ENCODE measurements around the gene LCLAT1. TPM values are rescaled to one million over a fixed set of nuclear protein-coding genes. Genes with fewer than 3 reads are reported as not detected.

The LCLAT1 gene
- polyA plus RNA-seq, 1 experiment = 25.2 TPM

- no peak for DNase-seq (ENCODE audit: low read depth, low spot score)
- no peak for TF ChIP-seq CTCF (IDR thresholded peaks at IDR 0.05; ENCODE audit: low read depth, low read length)
- POLR2A ChIA-PET = no interaction called here
These were observed 216.3 kb downstream of the LCLAT1 start for GRCh38 chr2:30663321-30663720.

DNA sequence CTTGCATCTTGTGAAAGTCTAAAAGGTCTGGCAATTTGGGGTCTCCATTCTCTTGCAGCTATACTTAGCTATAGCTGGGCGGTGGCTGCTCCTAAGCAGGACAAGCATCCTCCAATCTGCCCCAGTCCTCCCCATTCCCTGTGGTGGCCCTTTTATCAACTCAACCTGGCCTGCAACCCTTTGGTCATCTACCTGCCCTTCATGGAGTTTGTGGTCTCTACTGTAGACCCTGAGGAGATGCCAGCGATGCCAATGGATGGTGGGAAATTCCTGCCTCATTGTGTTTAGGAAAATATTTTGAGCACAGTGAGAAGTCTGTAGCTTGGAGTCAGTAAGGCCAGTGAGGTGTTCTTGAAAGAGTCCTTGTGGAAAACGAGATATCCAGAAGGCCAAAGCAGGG, 216.8 kb downstream of the LCLAT1 start:
- Histone ChIP-seq H3K4me3 (ENCODE audit: low read depth, low read length) (no peak overlapping the region), H3K9me3 (ENCODE audit: control insufficient read depth, insufficient read depth, low read length) (no peaks in the 10 kb centered on the region), H3K27me3 (ENCODE audit: control insufficient read depth, insufficient read depth, low read length) (no peaks in the 10 kb centered on the region), H3K27ac (ENCODE audit: low read depth, low read length) (peak overlapping the region; percentile 97)
- TF ChIP-seq CTCF (IDR thresholded peaks at IDR 0.05; ENCODE audit: low read depth, low read length) = no peak
- POLR2A ChIA-PET = interaction anchor here (3.0 kb wide), 1 partner anchor 363 kb away, joined by 17 read pairs; no protein-coding TSS in a partner anchor
- DNase-seq (ENCODE audit: low read depth, low spot score) = no peak
- CTCF ChIA-PET = interaction anchor here (1.2 to 1.4 kb wide), 2 partner anchors 43 to 48 kb away, joined by 4 read pairs; no protein-coding TSS in a partner anchor

More at GRCh38 chr2:30663321-30663720, 216.3 kb downstream of the LCLAT1 start:
- Histone ChIP-seq H3K9me3 (ENCODE audit: control insufficient read depth, insufficient read depth, low read length) (no peaks in the 10 kb centered on the region), H3K27ac (ENCODE audit: low read depth, low read length) (no peak overlapping the region), H3K27me3 (ENCODE audit: control insufficient read depth, insufficient read depth, low read length) (no peaks in the 10 kb centered on the region), H3K4me3 (ENCODE audit: low read depth, low read length) (no peak overlapping the region)
- CTCF ChIA-PET = interaction anchor here (0.7 to 1.4 kb wide), 2 partner anchors 48 kb away, joined by 3 to 4 read pairs; no protein-coding TSS in a partner anchor

DNA sequence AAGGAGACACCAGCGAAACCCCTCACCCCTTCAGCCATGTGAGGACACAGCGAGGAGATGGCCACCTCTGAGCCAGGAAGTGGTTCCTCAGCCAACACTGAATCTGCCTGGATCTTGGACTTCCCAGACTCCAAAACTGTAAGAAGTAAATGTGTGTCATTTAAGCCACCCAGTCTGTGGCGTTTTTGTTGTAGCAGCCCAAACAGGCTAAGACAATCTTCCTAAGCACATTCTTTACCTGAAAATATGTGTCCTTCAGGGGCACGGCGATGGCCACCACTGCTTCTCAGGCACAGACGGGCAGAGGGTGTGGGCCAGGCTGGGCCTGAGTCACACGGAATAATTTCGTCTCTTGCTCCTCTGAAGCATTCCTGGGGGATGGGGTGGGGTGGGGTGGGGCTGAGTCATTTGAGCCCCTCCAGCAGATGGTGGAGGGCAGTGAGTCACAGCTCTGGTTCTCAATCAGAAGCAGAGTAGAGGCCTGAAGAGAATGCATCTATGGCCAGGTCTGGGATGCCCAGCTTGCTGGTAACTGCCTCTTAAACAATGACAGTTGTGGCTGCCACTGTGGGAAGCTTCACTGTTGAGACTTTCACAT, 217.8 kb downstream of the LCLAT1 start:
- no peak for TF ChIP-seq CTCF (IDR thresholded peaks at IDR 0.05; ENCODE audit: low read depth, low read length)
- POLR2A ChIA-PET = interaction anchor here (0.5 to 3.0 kb wide), 4 partner anchors 10 to 654 kb away, joined by 3 to 17 read pairs (median 6); no protein-coding TSS in a partner anchor
- Histone ChIP-seq H3K4me3 (ENCODE audit: low read depth, low read length) (no peak overlapping the region), H3K27me3 (ENCODE audit: control insufficient read depth, insufficient read depth, low read length) (no peaks in the 10 kb centered on the region), H3K9me3 (ENCODE audit: control insufficient read depth, insufficient read depth, low read length) (peaks cover 5% of the 10 kb centered on the region), H3K27ac (ENCODE audit: low read depth, low read length) (peak overlapping the region; percentile 97)
- DNase-seq (ENCODE audit: low read depth, low spot score) = peak; percentile 87
- CTCF ChIA-PET = interaction anchor here (1.1 to 2.1 kb wide), 4 partner anchors 12 to 47 kb away, joined by 3 to 14 read pairs (median 4); no protein-coding TSS in a partner anchor

DNA sequence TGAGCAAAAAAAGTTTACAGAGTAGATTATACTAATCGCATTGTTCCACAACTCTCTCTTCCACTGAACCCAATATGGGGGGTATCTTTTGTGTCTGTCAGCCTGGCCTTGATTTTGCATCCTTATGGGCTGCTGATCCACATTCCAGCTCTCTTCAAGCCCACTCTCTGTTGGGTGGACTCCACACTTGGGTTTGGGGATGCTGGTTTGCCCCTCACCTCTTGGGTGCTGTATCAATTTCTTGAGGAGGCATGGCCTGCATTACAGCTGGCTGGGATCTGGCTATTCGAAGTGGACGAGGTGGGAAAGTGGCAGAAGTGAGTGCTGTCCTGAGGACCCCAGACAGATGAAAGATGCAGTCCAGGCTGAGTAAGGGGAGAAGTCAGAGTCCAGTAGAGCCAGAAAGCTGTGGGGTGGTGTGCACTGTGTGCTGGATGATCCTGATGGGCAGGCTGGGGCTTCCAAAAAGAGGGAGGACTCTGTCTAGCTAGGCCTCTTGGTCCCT, 218.8 kb downstream of the LCLAT1 start:
- ChIA-PET CTCF (interaction anchor here (1.1 to 2.1 kb wide), 3 partner anchors 13 to 501 kb away, joined by 3 to 14 read pairs (median 10); no protein-coding TSS in a partner anchor), POLR2A (interaction anchor here (0.6 to 3.0 kb wide), 8 partner anchors 10 to 435 kb away, joined by 3 to 17 read pairs (median 4); no protein-coding TSS in a partner anchor)
- Histone ChIP-seq H3K27ac (ENCODE audit: low read depth, low read length) (peak overlapping the region; percentile 100), H3K9me3 (ENCODE audit: control insufficient read depth, insufficient read depth, low read length) (peaks cover 10% of the 10 kb centered on the region), H3K27me3 (ENCODE audit: control insufficient read depth, insufficient read depth, low read length) (no peaks in the 10 kb centered on the region), H3K4me3 (ENCODE audit: low read depth, low read length) (no peak overlapping the region)
- DNase-seq (ENCODE audit: low read depth, low spot score) = no peak
- TF ChIP-seq CTCF (IDR thresholded peaks at IDR 0.05; ENCODE audit: low read depth, low read length) = no peak
